ENCODE data around the gene ZBTB2. TPM values are rescaled to one million over a fixed set of nuclear protein-coding genes. Genes with fewer than 3 reads are reported as not detected.

The ZBTB2 gene, protein sequence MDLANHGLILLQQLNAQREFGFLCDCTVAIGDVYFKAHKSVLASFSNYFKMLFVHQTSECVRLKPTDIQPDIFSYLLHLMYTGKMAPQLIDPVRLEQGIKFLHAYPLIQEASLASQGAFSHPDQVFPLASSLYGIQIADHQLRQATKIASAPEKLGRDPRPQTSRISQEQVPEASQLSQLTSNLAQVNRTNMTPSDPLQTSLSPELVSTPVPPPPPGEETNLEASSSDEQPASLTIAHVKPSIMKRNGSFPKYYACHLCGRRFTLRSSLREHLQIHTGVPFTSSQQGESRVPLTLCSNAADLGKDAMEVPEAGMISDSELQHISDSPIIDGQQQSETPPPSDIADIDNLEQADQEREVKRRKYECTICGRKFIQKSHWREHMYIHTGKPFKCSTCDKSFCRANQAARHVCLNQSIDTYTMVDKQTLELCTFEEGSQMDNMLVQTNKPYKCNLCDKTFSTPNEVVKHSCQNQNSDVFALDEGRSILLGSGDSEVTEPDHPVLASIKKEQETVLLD
- 13.8 to 15.1 TPM (median 14.5 TPM) in 5 replicates for total RNA-seq (2022; extraction: Qiagen RNA extraction)

DNA sequence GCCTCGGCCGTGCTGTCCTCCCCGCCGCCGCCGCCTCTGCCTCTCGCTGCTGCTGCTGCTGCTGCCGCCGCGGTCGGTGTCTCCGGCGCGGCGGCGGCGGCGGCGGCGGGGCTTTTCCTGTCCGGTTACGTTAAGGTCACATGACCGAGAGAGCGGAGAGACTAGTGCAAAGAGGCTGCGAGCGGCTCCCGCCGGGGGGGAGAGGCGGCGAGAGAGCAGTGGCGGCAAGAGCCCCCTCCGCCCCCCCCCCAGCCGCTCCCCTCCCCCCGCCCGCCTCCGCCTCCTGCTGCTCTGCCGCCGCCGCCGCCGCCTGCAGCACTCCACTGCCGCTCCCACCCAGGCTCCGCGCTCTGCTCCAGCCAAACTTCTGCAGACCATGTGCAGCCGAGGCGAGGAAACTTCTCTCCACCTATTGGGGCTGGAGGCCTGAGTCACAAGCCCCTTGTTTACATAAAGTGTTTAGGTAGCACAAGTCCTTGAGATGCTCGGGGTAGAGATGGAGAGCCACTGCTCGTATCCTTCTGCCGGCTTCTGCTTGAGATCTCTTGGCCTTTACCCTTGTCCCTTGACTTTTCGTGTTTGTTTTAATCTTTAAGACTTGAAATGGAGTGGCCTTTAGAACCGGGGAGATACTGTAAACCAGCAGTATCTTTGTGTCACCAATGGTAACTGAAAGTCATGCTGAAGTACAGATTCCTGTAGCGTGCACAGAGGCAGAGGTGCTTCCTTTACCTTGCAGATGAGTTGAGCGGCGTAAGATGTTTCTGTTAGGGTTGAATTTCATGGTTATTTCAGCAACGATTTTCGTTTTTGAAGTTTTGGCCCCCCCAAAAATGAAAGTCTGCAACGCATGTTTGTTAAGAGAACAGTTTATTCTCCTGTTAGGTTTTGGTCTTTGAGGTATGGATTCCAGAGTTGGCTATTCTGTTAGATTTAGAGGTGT is at the start of gene ZBTB2:
ZBTB2 (minus strand) TSS at position 89 of the 943 bp plus-strand sequence. CDS start 17,922 bp downstream, outside the sequence.

Other genes starting within 250 kb of the ZBTB2 start
- gene AKAP12, start 151.6 kb downstream of the ZBTB2 start, total RNA-seq (2022; extraction: Qiagen RNA extraction): 117 to 218 TPM (median 159 TPM) in 5 replicates
- gene RMND1, start 60.6 kb upstream of the ZBTB2 start, total RNA-seq (2022; extraction: Qiagen RNA extraction): 13.0 to 14.7 TPM (median 14.0 TPM) in 5 replicates
- gene CCDC170, start 102.5 kb upstream of the ZBTB2 start, total RNA-seq (2022; extraction: Qiagen RNA extraction): 0.03 to 0.12 TPM (median 0.08 TPM) in 4 of 5 replicates, not detected in the other